ENCODE results near the gene FCHSD2. TPM values are rescaled to one million over a fixed set of nuclear protein-coding genes. Genes with fewer than 3 reads are reported as not detected.

FCHSD2 gene
- total and polyA plus RNA-seq, 9 of the 15 experiments (the other 6 are each of a cell fraction or from before 2014, with no cell fraction given): 1.8 to 14.7 (median 6.4) TPM

DNA sequence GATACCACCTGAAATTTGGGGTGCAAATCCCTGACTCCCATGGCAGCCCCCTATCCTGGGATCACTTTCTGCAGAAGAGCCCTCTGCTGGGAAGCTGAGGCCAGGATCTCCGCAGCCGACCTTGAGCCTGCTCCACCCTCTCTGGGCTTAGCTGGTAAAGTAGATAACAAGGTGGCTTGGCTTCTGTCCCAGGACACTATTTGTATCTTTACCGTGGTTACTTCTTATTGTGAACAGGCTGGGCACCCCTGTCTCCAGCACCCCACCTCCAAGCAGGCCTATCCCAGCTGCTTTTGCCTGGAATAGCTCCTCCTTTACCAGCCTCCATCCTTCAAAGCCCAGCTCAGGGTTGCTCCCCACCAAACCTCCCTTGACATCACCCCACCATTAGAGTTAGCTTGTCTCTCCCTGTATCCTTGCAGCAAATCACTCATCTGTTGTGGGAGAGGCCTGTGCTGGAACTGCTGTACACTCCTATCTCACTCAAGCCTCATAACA is 40.8 kb upstream of the FCHSD2 start (continued):
- TF ChIP-seq STAT5A (IDR thresholded peaks at IDR 0.05; ENCODE audit: borderline replicate concordance, low read length) (peak; percentile 31; the same call in 1 of the 2 replicates), ZEB2 (IDR thresholded peaks at IDR 0.05) (peak; percentile 56), GATA2 (CRISPR knock-in tag; IDR thresholded peaks at IDR 0.05) (peak; percentile 79), SMARCA4 (IDR thresholded peaks at IDR 0.05) (peak; percentile 76; the same call in 1 of the 2 replicates), SIX5 (IDR thresholded peaks at IDR 0.05; ENCODE audit: borderline replicate concordance in 1 of 2, insufficient read depth in 1 of 2, low read depth in 1 of 2, low read length in 2 of 2) (no peak), ZZZ3 (IDR thresholded peaks at IDR 0.05) (no peak), ZFX (CRISPR knock-in tag; IDR thresholded peaks at IDR 0.05) (peak; percentile 55), SRSF3 (IDR thresholded peaks at IDR 0.05; ENCODE audit: insufficient read depth, low read length) (no peak), GATAD2B (IDR thresholded peaks at IDR 0.05; ENCODE audit: borderline replicate concordance) (no peak), ZNF24 (IDR thresholded peaks at IDR 0.05) (no peak), NFYB (IDR thresholded peaks at IDR 0.05; ENCODE audit: extremely low read depth, insufficient read length) (no peak), SMARCC2 (IDR thresholded peaks at IDR 0.05; ENCODE audit: low read depth) (peak; percentile 37; the same call in 1 of the 2 replicates), ZNF263 (CRISPR knock-in tag; IDR thresholded peaks at IDR 0.05; ENCODE audit: borderline replicate concordance) (no peak), KLF1 (tag; IDR thresholded peaks at IDR 0.05) (peak; percentile 87), RBFOX2 (IDR thresholded peaks at IDR 0.05; ENCODE audit: low read depth, low read length) (no peak), KLF6 (CRISPR knock-in tag; IDR thresholded peaks at IDR 0.05; ENCODE audit: borderline replicate concordance) (no peak), MAZ (CRISPR knock-in tag; conservative IDR thresholded peaks at IDR 0.05 in 1 of 2, IDR thresholded peaks at IDR 0.05 in 1 of 2) (peak in 1 of 2 experiments; percentile 66; a peak in 1 of 4 replicates)
- TF ChIP-seq, protein P1, sequence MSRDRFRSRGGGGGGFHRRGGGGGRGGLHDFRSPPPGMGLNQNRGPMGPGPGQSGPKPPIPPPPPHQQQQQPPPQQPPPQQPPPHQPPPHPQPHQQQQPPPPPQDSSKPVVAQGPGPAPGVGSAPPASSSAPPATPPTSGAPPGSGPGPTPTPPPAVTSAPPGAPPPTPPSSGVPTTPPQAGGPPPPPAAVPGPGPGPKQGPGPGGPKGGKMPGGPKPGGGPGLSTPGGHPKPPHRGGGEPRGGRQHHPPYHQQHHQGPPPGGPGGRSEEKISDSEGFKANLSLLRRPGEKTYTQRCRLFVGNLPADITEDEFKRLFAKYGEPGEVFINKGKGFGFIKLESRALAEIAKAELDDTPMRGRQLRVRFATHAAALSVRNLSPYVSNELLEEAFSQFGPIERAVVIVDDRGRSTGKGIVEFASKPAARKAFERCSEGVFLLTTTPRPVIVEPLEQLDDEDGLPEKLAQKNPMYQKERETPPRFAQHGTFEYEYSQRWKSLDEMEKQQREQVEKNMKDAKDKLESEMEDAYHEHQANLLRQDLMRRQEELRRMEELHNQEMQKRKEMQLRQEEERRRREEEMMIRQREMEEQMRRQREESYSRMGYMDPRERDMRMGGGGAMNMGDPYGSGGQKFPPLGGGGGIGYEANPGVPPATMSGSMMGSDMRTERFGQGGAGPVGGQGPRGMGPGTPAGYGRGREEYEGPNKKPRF (IDR thresholded peaks at IDR 0.05; ENCODE audit: low read depth, low read length): no peak
- TF ChIP-seq, protein P2, sequence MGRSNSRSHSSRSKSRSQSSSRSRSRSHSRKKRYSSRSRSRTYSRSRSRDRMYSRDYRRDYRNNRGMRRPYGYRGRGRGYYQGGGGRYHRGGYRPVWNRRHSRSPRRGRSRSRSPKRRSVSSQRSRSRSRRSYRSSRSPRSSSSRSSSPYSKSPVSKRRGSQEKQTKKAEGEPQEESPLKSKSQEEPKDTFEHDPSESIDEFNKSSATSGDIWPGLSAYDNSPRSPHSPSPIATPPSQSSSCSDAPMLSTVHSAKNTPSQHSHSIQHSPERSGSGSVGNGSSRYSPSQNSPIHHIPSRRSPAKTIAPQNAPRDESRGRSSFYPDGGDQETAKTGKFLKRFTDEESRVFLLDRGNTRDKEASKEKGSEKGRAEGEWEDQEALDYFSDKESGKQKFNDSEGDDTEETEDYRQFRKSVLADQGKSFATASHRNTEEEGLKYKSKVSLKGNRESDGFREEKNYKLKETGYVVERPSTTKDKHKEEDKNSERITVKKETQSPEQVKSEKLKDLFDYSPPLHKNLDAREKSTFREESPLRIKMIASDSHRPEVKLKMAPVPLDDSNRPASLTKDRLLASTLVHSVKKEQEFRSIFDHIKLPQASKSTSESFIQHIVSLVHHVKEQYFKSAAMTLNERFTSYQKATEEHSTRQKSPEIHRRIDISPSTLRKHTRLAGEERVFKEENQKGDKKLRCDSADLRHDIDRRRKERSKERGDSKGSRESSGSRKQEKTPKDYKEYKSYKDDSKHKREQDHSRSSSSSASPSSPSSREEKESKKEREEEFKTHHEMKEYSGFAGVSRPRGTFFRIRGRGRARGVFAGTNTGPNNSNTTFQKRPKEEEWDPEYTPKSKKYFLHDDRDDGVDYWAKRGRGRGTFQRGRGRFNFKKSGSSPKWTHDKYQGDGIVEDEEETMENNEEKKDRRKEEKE (IDR thresholded peaks at IDR 0.05; ENCODE audit: borderline replicate concordance in 1 of 2, control insufficient read depth in 1 of 2, low read depth in 2 of 2, low read length in 1 of 2): no peak
- TF ChIP-seq, protein P3, sequence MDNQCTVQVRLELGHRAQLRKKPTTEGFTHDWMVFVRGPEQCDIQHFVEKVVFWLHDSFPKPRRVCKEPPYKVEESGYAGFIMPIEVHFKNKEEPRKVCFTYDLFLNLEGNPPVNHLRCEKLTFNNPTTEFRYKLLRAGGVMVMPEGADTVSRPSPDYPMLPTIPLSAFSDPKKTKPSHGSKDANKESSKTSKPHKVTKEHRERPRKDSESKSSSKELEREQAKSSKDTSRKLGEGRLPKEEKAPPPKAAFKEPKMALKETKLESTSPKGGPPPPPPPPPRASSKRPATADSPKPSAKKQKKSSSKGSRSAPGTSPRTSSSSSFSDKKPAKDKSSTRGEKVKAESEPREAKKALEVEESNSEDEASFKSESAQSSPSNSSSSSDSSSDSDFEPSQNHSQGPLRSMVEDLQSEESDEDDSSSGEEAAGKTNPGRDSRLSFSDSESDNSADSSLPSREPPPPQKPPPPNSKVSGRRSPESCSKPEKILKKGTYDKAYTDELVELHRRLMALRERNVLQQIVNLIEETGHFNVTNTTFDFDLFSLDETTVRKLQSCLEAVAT (IDR thresholded peaks at IDR 0.05): no peak; a peak in 1 of 4 replicates
- TF ChIP-seq, protein P4, sequence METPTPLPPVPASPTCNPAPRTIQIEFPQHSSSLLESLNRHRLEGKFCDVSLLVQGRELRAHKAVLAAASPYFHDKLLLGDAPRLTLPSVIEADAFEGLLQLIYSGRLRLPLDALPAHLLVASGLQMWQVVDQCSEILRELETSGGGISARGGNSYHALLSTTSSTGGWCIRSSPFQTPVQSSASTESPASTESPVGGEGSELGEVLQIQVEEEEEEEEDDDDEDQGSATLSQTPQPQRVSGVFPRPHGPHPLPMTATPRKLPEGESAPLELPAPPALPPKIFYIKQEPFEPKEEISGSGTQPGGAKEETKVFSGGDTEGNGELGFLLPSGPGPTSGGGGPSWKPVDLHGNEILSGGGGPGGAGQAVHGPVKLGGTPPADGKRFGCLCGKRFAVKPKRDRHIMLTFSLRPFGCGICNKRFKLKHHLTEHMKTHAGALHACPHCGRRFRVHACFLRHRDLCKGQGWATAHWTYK (CRISPR knock-in tag; IDR thresholded peaks at IDR 0.05): no peak

Measured in K562 (cell line).